T-cell (primary cell): ENCODE data around the gene PSMA3. TPM values are rescaled to one million over a fixed set of nuclear protein-coding genes. Genes with fewer than 3 reads are reported as not detected.

Experiments
- ATAC-seq, 4 experiments: fragments of 200-7000 bp in 3 of 4; fragments of 150-1000 bp in 1 of 4; cut with Tn5 transposase; replicated peaks in 1 of 4; 1 replicate in 3 of 4; 2 replicates in 1 of 4; pipeline ENCODE4 v1.10.0; 2021; ENCODE audit warnings: moderate library complexity in 3 of 4, mild to moderate bottlenecking in 2 of 4, moderate number of reproducible peaks in 1 of 4
- CTCF ChIA-PET, 2 donors: fragments of 300-600 bp; sonication (Branson Sonifier 250); formaldehyde crosslinking; loops; one replicate each; lab custom pipeline; 2022; ENCODE audit warnings: antibody characterized with exemption in 2 of 2; lab: Charles Lee
- POLR2A ChIA-PET, 2 donors: fragments of 300-600 bp; sonication (Branson Sonifier 250); formaldehyde crosslinking; loops; one replicate each; lab custom pipeline; 2022; ENCODE audit warnings: antibody characterized with exemption in 2 of 2; lab: Charles Lee
- DNase-seq, 35 experiments: peaks; one replicate each; pipeline versions ENCODE4 v3.0.0 to v3.0.0-alpha.2; 2013 to 2023
- H3K27ac ChIP-seq: one replicate; pipeline ENCODE4 v1.5.1; 2013; ENCODE audit warnings: low read length
- H3K27me3 ChIP-seq, 2 experiments: replicated peaks in 1 of 2; 1 replicate in 1 of 2; 2 replicates in 1 of 2; pipeline versions ENCODE4 v1.6.1 to v1.7.0; 2013; ENCODE audit warnings: low read length in 1 of 2, mixed read lengths in 1 of 2; ENCODE audit not compliant: control insufficient read depth in 2 of 2, insufficient read depth in 2 of 2; ENCODE audit errors: extremely low read depth in 1 of 2
- H3K36me3 ChIP-seq, 2 donors: 1 replicate in 1 of 2; 2 replicates in 1 of 2; pipeline versions ENCODE4 v1.6.1 to v1.7.0; 2013; ENCODE audit warnings: low read length in 1 of 2; ENCODE audit not compliant: control insufficient read depth in 2 of 2, insufficient read depth in 1 of 2; ENCODE audit errors: extremely low read depth in 1 of 2
- H3K4me1 ChIP-seq, 2 experiments: 1 replicate in 1 of 2; 2 replicates in 1 of 2; pipeline versions ENCODE4 v1.6.1 to v1.7.0; 2013; ENCODE audit warnings: low read length in 2 of 2, mixed read lengths in 1 of 2; ENCODE audit not compliant: insufficient read depth in 2 of 2, control insufficient read depth in 1 of 2; ENCODE audit errors: extremely low read depth in 1 of 2
- H3K4me3 ChIP-seq, 2 donors: 1 replicate in 1 of 2; 2 replicates in 1 of 2; pipeline versions ENCODE4 v1.5.1 to v1.7.0; 2013; ENCODE audit warnings: mild to moderate bottlenecking in 2 of 2, low read length in 1 of 2, moderate library complexity in 1 of 2; ENCODE audit not compliant: control insufficient read depth in 1 of 2; ENCODE audit errors: extremely low read depth in 1 of 2
- H3K9me3 ChIP-seq: 2 replicates; pipeline ENCODE4 v1.7.0; 2013
- H3K27ac Mint-ChIP-seq, 2 donors: one replicate each; pipeline ENCODE4 v1.8.0; 2020 to 2021; ENCODE audit warnings: mild to moderate bottlenecking in 2 of 2, mixed read lengths in 2 of 2
- H3K27me3 Mint-ChIP-seq, 2 donors: one replicate each; pipeline ENCODE4 v1.8.0; 2021 to 2022; ENCODE audit warnings: mixed read lengths in 2 of 2
- H3K36me3 Mint-ChIP-seq: one replicate; pipeline ENCODE4 v1.8.0; 2021; ENCODE audit warnings: mixed read lengths
- H3K4me1 Mint-ChIP-seq, 3 donors: one replicate each; pipeline ENCODE4 v1.8.0; 2020 to 2022; ENCODE audit warnings: mixed read lengths in 3 of 3, mild to moderate bottlenecking in 1 of 3
- H3K4me3 Mint-ChIP-seq, 3 donors: one replicate each; pipeline ENCODE4 v1.8.0; 2020 to 2022; ENCODE audit warnings: mild to moderate bottlenecking in 3 of 3, mixed read lengths in 3 of 3, moderate library complexity in 3 of 3
- H3K9me3 Mint-ChIP-seq, 3 donors: one replicate each; pipeline ENCODE4 v1.8.0; 2020 to 2022; ENCODE audit warnings: mixed read lengths in 3 of 3
- WGBS: methylation state at CpG from one replicate; pipeline ENCODE4 v1.1.5; 2013; ENCODE audit warnings: missing lambda C conversion rate; ENCODE audit not compliant: insufficient coverage; 5-methylcytosine and 5-hydroxymethylcytosine counted together
- total RNA-seq, 35 experiments: library from RNA in 6 of 35; stranded (reverse) in 6 of 35; fragments of 120-200 nt in 1 of 35; gene quantifications; one replicate each; pipeline versions ENCODE4 v1.2.1 to v1.2.4 and lab custom pipeline; 2013 to 2026

Gene PSMA3
- total RNA-seq, 5 donors from 2014 or later (not counting 1 experiment from before 2014, with no cell fraction given), result 75.5 to 139 (median 99.7) TPM

GRCh38 chr14:58275527-58276190 is 31.0 kb downstream of the PSMA3 start:
- Mint-ChIP-seq H3K9me3 (no peaks in the 10 kb centered on the region), H3K27me3 (no peaks in the 10 kb centered on the region), H3K27ac (peak overlapping the region; percentile 77 to 91), H3K4me1 (peaks cover 50 to 58% (median 50%) of the 10 kb centered on the region in 3 donors), H3K36me3 (peaks cover 23% of the 10 kb centered on the region), H3K4me3 (peak overlapping the region in 1 of 3 donors; percentile 19)
- no CpG with 5 or more reads among the region's 2 CpGs for WGBS
- ATAC-seq (peak in 1 of 4 experiments; percentile 55), DNase-seq (no peak)
- peaks cover 16 to 28% of the 10 kb centered on the region in 2 experiments for H3K4me1 ChIP-seq
- POLR2A ChIA-PET, result interaction anchor here (0.6 to 1.8 kb wide), 11 partner anchors 8 to 155 kb away, joined by 3 to 13 read pairs (median 4); partner anchors contain the start of genes ARID4A (in 1 of the 2) and TOMM20L (in 1 of the 2)
- H3K27ac ChIP-seq, result peak overlapping the region; percentile 43
- no peaks in the 10 kb centered on the region for H3K27me3 ChIP-seq
- H3K4me3 ChIP-seq, result no peak overlapping the region
- H3K36me3 ChIP-seq, result peaks cover 10 to 50% of the 10 kb centered on the region in 2 donors
- no peaks in the 10 kb centered on the region for H3K9me3 ChIP-seq
- CTCF ChIA-PET, result interaction anchor here (0.5 to 2.1 kb wide), 6 partner anchors 10 to 73 kb away, joined by 3 to 7 read pairs (median 4); no protein-coding TSS in a partner anchor

- H3K36me3 ChIP-seq, result peaks cover 10 to 44% of the 10 kb centered on the region in 2 donors
- peaks cover 25% of the 10 kb centered on the region for H3K36me3 Mint-ChIP-seq
- peaks cover 21 to 27% of the 10 kb centered on the region in 2 experiments for H3K4me1 ChIP-seq
- H3K27me3 Mint-ChIP-seq, result no peaks in the 10 kb centered on the region
- peak overlapping the region in 1 of 3 donors; percentile 19 for H3K4me3 Mint-ChIP-seq
- H3K27ac ChIP-seq, result no peak overlapping the region
- H3K27ac Mint-ChIP-seq, result peak overlapping the region; percentile 77 to 91
- ATAC-seq, result no peak
- no peak overlapping the region for H3K4me3 ChIP-seq
- H3K4me1 Mint-ChIP-seq, result peaks cover 52 to 63% (median 53%) of the 10 kb centered on the region in 3 donors
- no peaks in the 10 kb centered on the region for H3K27me3 ChIP-seq
- DNase-seq, result no peak
- ChIA-PET POLR2A (interaction anchor here in 1 of 2 donors (0.6 to 1.8 kb wide), 7 partner anchors 9 to 78 kb away, joined by 3 to 13 read pairs (median 4); partner anchors contain the start of gene ARID4A), CTCF (interaction anchor here (0.5 to 2.1 kb wide), 6 partner anchors 10 to 74 kb away, joined by 3 to 7 read pairs (median 4); no protein-coding TSS in a partner anchor)
- no peaks in the 10 kb centered on the region for H3K9me3 Mint-ChIP-seq
- H3K9me3 ChIP-seq, result no peaks in the 10 kb centered on the region
- no CpG with 5 or more reads among the region's 1 CpG for WGBS
Measured at GRCh38 chr14:58276208-58276607, 31.6 kb downstream of the PSMA3 start.

- H3K9me3 Mint-ChIP-seq, result no peaks in the 10 kb centered on the region
- ChIA-PET POLR2A (interaction anchor here (0.6 to 0.7 kb wide), 4 partner anchors 9 to 201 kb away, joined by 3 to 8 read pairs (median 5); no protein-coding TSS in a partner anchor), CTCF (no interaction called here)
- no peaks in the 10 kb centered on the region for H3K27me3 Mint-ChIP-seq
- H3K4me3 Mint-ChIP-seq, result no peak overlapping the region
- H3K36me3 Mint-ChIP-seq, result peaks cover 28% of the 10 kb centered on the region
- H3K27ac ChIP-seq, result no peak overlapping the region
- H3K27ac Mint-ChIP-seq, result no peak overlapping the region
- ATAC-seq (no peak), DNase-seq (no peak)
- peaks cover 67 to 75% (median 70%) of the 10 kb centered on the region in 3 donors for H3K4me1 Mint-ChIP-seq
- no peak overlapping the region for H3K4me3 ChIP-seq
- H3K27me3 ChIP-seq, result no peaks in the 10 kb centered on the region
- WGBS, result 100% methylated on average over 5 of the region's 8 CpGs
- no peaks in the 10 kb centered on the region for H3K9me3 ChIP-seq
- peaks cover 31 to 33% of the 10 kb centered on the region in 2 experiments for H3K4me1 ChIP-seq
- peaks cover 10 to 39% of the 10 kb centered on the region in 2 donors for H3K36me3 ChIP-seq
Measured at GRCh38 chr14:58278177-58278576, 33.5 kb downstream of the PSMA3 start.

- Mint-ChIP-seq H3K4me1 (peaks cover 68 to 78% (median 73%) of the 10 kb centered on the region in 3 donors), H3K27me3 (no peaks in the 10 kb centered on the region), H3K27ac (peak overlapping the region; percentile 89 to 90), H3K36me3 (peaks cover 34% of the 10 kb centered on the region), H3K9me3 (no peaks in the 10 kb centered on the region), H3K4me3 (peak overlapping the region; percentile 49 to 63 (median 55))
- Histone ChIP-seq H3K27ac (peak overlapping the region; percentile 61), H3K27me3 (no peaks in the 10 kb centered on the region), H3K4me3 (no peak overlapping the region), H3K9me3 (no peaks in the 10 kb centered on the region), H3K4me1 (peaks cover 24 to 29% of the 10 kb centered on the region in 2 experiments), H3K36me3 (peaks cover 10 to 59% of the 10 kb centered on the region in 2 donors)
- WGBS, result 27% methylated on average over 2 of the region's 4 CpGs
- peak in 18 of 35 experiments; percentile 9 to 55 (median 18) for DNase-seq
- peak; percentile 75 to 84 (median 82) for ATAC-seq
- ChIA-PET CTCF (interaction anchor here in 1 of 2 donors (0.6 to 1.4 kb wide), 3 partner anchors 8 to 17 kb away, joined by 3 to 4 read pairs (median 3); partner anchors contain the start of gene ARID4A), POLR2A (interaction anchor here (0.5 to 0.9 kb wide), 3 partner anchors 12 to 45 kb away, joined by 3 to 14 read pairs (median 11); partner anchors contain the start of gene ARID4A (in 1 of the 2))
Measured at GRCh38 chr14:58280954-58281787, 36.5 kb downstream of the PSMA3 start.

GRCh38 chr14:58281969-58282368 is 37.3 kb downstream of the PSMA3 start:
- Histone ChIP-seq H3K27ac (peak overlapping the region; percentile 61), H3K36me3 (peaks cover 10 to 65% of the 10 kb centered on the region in 2 donors), H3K27me3 (no peaks in the 10 kb centered on the region), H3K9me3 (no peaks in the 10 kb centered on the region), H3K4me3 (no peak overlapping the region), H3K4me1 (peaks cover 18 to 24% of the 10 kb centered on the region in 2 experiments)
- H3K27ac Mint-ChIP-seq, result peak overlapping the region; percentile 89 to 90
- CTCF ChIA-PET, result interaction anchor here in 1 of 2 donors (0.6 to 1.4 kb wide), 3 partner anchors 9 to 16 kb away, joined by 3 to 4 read pairs (median 3); partner anchors contain the start of gene ARID4A
- no CpG with 5 or more reads among the region's 3 CpGs for WGBS
- POLR2A ChIA-PET, result interaction anchor here (0.5 to 0.9 kb wide), 4 partner anchors 10 to 44 kb away, joined by 3 to 14 read pairs (median 7); partner anchors contain the start of gene ARID4A (in 1 of the 2)
- H3K27me3 Mint-ChIP-seq, result no peaks in the 10 kb centered on the region
- DNase-seq (no peak), ATAC-seq (no peak)
- no peaks in the 10 kb centered on the region for H3K9me3 Mint-ChIP-seq
- H3K36me3 Mint-ChIP-seq, result peaks cover 34% of the 10 kb centered on the region
- peaks cover 63 to 70% (median 66%) of the 10 kb centered on the region in 3 donors for H3K4me1 Mint-ChIP-seq
- H3K4me3 Mint-ChIP-seq, result peak overlapping the region in 2 of 3 donors; percentile 45 to 63
